HL-60 (cell line): Measurements from ENCODE around the gene GTF2IRD1.

Source experiments
- DNase-seq, 2 experiments: peaks; one replicate each; pipeline ENCODE4 v3.0.0-alpha.2; 2010 to 2020; ENCODE audit warnings: low read depth in 1 of 2, low spot score in 1 of 2
- H3K27ac ChIP-seq: fragments of 250-450 bp; sonication (Bioruptor Pico); replicated peaks from 2 replicates; pipeline ENCODE4 v1.5.1; 2020; ENCODE audit warnings: mild to moderate bottlenecking, moderate library complexity
- H3K27me3 ChIP-seq: fragments of 250-450 bp; sonication (Bioruptor Pico); 2 replicates; pipeline ENCODE4 v1.5.1; 2021; ENCODE audit warnings: mild to moderate bottlenecking, moderate library complexity; ENCODE audit not compliant: insufficient read depth, poor library complexity, severe bottlenecking
- H3K4me3 ChIP-seq: replicated peaks from 2 replicates; pipeline ENCODE4 v1.5.1; 2011; ENCODE audit warnings: mild to moderate bottlenecking, control low read depth, low read length; ENCODE audit not compliant: insufficient read depth
- GABPA ChIP-seq: IDR thresholded peaks from 2 replicates; pipeline ENCODE4 v1.6.1; 2012; ENCODE audit warnings: low read depth
- POLR2AphosphoS5 ChIP-seq: IDR thresholded peaks from 2 replicates; pipeline ENCODE4 v1.6.1; 2012; ENCODE audit warnings: low read depth
- SPI1 ChIP-seq: IDR thresholded peaks from 2 replicates; pipeline ENCODE4 v1.6.1; 2012; ENCODE audit warnings: low read depth, mild to moderate bottlenecking, borderline replicate concordance
- TF ChIP-seq, protein P1 (sequence below): IDR thresholded peaks from 2 replicates; pipeline ENCODE4 v1.6.1; 2012; ENCODE audit warnings: low read depth; ENCODE audit not compliant: insufficient replicate concordance
- TF ChIP-seq, protein P2 (sequence below): IDR thresholded peaks from one replicate; pipeline ENCODE4 v1.5.1; 2011; ENCODE audit warnings: low read length, control low read depth, inconsistent platforms; ENCODE audit not compliant: insufficient read depth

GTF2IRD1 gene

DNA sequence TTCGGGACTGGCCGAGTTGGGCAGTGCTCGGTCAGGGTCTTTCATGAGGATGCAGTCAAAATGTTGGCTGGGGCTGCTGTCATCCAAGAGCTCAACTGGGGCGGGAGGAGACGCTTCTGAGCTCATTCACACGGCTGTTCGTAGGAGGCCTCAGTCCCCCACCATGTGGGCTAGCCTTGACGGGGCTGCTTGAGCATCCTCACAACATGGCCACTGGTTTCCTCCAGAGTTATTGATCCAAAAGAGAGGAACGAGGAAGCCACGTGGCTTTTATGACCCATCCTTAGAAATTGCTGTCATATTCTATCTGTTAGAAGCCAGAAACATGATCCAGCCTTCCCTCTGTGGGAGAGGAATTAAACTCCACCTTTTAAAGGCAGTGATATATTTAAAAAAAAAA, 68.1 kb downstream of the GTF2IRD1 start:
- Histone ChIP-seq H3K27me3 (no peaks in the 10 kb centered on the region), H3K4me3 (no peak overlapping the region), H3K27ac (no peak overlapping the region)
- TF ChIP-seq POLR2AphosphoS5, result no peak
- DNase-seq, result no peak

DNA sequence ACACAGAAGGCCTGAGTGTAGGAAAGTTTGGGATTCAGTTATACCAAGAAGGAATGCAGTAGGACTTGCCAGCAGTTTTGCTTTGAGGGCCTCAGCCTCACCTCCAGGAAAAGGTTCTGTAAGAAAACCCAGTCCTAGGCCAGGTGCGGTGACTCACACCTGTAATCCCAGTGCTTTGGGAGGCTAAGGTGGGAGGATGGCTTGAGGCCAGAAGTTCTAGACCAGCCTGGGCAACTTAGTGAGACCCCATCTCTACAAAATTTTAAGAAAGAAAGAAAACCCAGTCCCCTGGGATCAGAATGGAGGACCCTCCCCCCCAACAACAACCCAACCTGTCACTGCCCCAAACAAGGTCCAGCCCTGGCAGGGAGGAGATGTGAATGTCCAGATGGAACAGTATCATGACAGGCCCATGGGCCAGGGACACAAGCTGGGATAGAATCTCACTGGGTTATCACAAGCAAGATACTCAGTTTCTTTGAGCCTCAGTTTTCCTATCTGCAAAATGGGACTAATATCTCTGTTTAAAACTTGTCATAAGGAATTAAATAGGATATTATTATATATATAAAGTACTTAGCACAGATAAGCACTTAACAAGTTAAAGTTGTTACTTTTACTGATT, 68.7 kb downstream of the GTF2IRD1 start:
- H3K27me3 ChIP-seq, result no peaks in the 10 kb centered on the region
- H3K4me3 ChIP-seq, result no peak overlapping the region
- DNase-seq, result no peak
- no peak overlapping the region for H3K27ac ChIP-seq
- no peak for TF ChIP-seq SPI1
- TF ChIP-seq, protein P1, sequence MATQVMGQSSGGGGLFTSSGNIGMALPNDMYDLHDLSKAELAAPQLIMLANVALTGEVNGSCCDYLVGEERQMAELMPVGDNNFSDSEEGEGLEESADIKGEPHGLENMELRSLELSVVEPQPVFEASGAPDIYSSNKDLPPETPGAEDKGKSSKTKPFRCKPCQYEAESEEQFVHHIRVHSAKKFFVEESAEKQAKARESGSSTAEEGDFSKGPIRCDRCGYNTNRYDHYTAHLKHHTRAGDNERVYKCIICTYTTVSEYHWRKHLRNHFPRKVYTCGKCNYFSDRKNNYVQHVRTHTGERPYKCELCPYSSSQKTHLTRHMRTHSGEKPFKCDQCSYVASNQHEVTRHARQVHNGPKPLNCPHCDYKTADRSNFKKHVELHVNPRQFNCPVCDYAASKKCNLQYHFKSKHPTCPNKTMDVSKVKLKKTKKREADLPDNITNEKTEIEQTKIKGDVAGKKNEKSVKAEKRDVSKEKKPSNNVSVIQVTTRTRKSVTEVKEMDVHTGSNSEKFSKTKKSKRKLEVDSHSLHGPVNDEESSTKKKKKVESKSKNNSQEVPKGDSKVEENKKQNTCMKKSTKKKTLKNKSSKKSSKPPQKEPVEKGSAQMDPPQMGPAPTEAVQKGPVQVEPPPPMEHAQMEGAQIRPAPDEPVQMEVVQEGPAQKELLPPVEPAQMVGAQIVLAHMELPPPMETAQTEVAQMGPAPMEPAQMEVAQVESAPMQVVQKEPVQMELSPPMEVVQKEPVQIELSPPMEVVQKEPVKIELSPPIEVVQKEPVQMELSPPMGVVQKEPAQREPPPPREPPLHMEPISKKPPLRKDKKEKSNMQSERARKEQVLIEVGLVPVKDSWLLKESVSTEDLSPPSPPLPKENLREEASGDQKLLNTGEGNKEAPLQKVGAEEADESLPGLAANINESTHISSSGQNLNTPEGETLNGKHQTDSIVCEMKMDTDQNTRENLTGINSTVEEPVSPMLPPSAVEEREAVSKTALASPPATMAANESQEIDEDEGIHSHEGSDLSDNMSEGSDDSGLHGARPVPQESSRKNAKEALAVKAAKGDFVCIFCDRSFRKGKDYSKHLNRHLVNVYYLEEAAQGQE, result no peak
- TF ChIP-seq POLR2AphosphoS5, result no peak
- TF ChIP-seq, protein P2, sequence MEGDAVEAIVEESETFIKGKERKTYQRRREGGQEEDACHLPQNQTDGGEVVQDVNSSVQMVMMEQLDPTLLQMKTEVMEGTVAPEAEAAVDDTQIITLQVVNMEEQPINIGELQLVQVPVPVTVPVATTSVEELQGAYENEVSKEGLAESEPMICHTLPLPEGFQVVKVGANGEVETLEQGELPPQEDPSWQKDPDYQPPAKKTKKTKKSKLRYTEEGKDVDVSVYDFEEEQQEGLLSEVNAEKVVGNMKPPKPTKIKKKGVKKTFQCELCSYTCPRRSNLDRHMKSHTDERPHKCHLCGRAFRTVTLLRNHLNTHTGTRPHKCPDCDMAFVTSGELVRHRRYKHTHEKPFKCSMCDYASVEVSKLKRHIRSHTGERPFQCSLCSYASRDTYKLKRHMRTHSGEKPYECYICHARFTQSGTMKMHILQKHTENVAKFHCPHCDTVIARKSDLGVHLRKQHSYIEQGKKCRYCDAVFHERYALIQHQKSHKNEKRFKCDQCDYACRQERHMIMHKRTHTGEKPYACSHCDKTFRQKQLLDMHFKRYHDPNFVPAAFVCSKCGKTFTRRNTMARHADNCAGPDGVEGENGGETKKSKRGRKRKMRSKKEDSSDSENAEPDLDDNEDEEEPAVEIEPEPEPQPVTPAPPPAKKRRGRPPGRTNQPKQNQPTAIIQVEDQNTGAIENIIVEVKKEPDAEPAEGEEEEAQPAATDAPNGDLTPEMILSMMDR, result no peak
- no peak for TF ChIP-seq GABPA

DNA sequence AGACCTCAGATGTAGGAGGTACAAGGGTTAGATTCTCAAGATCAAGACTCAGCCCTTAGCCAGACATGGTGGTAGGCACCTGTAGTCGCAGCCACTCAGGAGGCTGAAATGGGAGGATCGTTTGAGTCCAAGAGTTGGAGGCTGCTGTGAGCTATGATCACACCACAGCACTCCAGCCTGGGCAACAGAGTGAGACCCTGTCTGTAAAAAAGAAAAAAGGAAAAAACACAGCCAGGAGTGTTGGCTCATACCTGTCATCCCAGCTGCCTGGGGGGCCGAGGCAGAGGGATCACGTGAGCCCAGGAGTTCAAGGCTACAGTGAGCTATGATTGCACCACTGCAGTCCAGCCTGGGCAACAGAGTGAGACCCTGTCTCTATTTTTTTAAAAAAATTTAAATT, 69.3 kb downstream of the GTF2IRD1 start:
- TF ChIP-seq SPI1 (no peak), GABPA (no peak), POLR2AphosphoS5 (no peak)
- TF ChIP-seq, protein P1, result no peak
- TF ChIP-seq, protein P2, result no peak
- H3K27me3 ChIP-seq, result no peaks in the 10 kb centered on the region
- DNase-seq, result no peak
- H3K27ac ChIP-seq, result no peak overlapping the region
- no peak overlapping the region for H3K4me3 ChIP-seq

DNA sequence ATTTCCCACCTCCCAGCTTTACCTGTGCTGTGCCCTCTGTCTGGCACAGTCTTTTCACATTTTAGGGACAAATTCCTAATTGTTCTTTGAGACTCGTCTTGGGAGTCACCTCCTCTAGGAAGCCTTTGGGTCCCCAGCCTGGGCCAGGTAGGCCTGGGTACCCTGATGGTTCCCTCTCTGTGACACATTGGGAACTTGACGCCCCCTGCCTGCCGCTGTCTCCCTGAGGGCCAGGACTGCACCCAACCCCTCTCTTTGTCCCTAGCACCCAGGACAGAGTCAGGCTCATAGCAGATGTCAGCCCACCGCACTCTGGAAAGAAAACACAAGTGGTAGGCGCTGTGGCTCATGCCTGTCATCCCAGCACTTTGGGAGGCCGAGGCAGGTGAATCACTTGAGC, 71.4 kb downstream of the GTF2IRD1 start:
- Histone ChIP-seq H3K27ac (no peak overlapping the region), H3K4me3 (no peak overlapping the region), H3K27me3 (no peaks in the 10 kb centered on the region)
- no peak for DNase-seq
- no peak for TF ChIP-seq SPI1
- TF ChIP-seq, protein P1, result no peak
- no peak for TF ChIP-seq POLR2AphosphoS5
